PC-3 (cell line): ENCODE results near the gene CCSER1. TPM values are rescaled to one million over a fixed set of nuclear protein-coding genes. Genes with fewer than 3 reads are reported as not detected.
"Not testable (repeated sequence)": the region's sequence is repeated elsewhere in the genome, so short reads cannot be mapped to it uniquely, and the experiment has no call there.

Experiments
- ATAC-seq: fragments of 200-7000 bp; cut with Tn5 transposase; 2 replicates; pipeline ENCODE4 v1.9.1; 2020; ENCODE audit warnings: mild to moderate bottlenecking, moderate library complexity
- BruUV-seq: library from RNA; stranded (reverse); fragments of 400-500 nt; replicated peaks from 2 replicates; lab custom pipeline; 2021; lab: Mats Ljungman, UMichigan
- CTCF ChIA-PET: fragments of 300-600 bp; sonication (Branson Sonifier 250); formaldehyde crosslinking; loops from one replicate; lab custom pipeline; 2022; ENCODE audit warnings: antibody characterized with exemption; lab: Charles Lee
- POLR2A ChIA-PET: fragments of 300-600 bp; sonication (Branson Sonifier 250); formaldehyde crosslinking; loops from one replicate; lab custom pipeline; 2022; ENCODE audit warnings: antibody characterized with exemption; ENCODE audit not compliant: unreplicated experiment; lab: Charles Lee
- DNase-seq: peaks from one replicate; pipeline ENCODE4 v3.0.0-alpha.2; 2015
- H2AFZ ChIP-seq: fragments of 300-600 bp; sonication (generic); 2 replicates; pipeline ENCODE4 v1.6.0; 2016; ENCODE audit warnings: antibody characterized with exemption, low read length
- H3F3A ChIP-seq: fragments of 300-600 bp; sonication (generic); one replicate; pipeline ENCODE4 v1.6.0; 2017; ENCODE audit warnings: antibody characterized with exemption, low read length, control low read depth, mild to moderate bottlenecking; ENCODE audit not compliant: unreplicated experiment
- H3K27ac ChIP-seq: fragments of 300-600 bp; sonication (generic); 2 replicates; pipeline ENCODE4 v1.5.1; 2016; ENCODE audit warnings: mild to moderate bottlenecking, low read length
- H3K27me3 ChIP-seq: fragments of 300-600 bp; sonication (generic); 2 replicates; pipeline ENCODE4 v1.6.1; 2016; ENCODE audit warnings: low read length, mixed read lengths
- H3K36me3 ChIP-seq: fragments of 300-600 bp; sonication (generic); 2 replicates; pipeline ENCODE4 v1.6.1; 2016; ENCODE audit warnings: low read depth, mixed run types, low read length, mixed read lengths
- H3K4me1 ChIP-seq: fragments of 300-600 bp; sonication (generic); 2 replicates; pipeline ENCODE4 v1.5.1; 2016; ENCODE audit warnings: low read length; ENCODE audit not compliant: insufficient read depth
- H3K4me2 ChIP-seq: fragments of 300-600 bp; sonication (generic); 2 replicates; pipeline ENCODE4 v1.6.0; 2016; ENCODE audit warnings: low read length
- H3K4me3 ChIP-seq: fragments of 300-600 bp; sonication (generic); 2 replicates; pipeline ENCODE4 v1.5.1; 2016; ENCODE audit warnings: mild to moderate bottlenecking, low read length, mixed read lengths
- H3K79me2 ChIP-seq: fragments of 300-600 bp; sonication (generic); 2 replicates; pipeline ENCODE4 v1.6.1; 2017; ENCODE audit warnings: low read length, mixed read lengths
- H3K9ac ChIP-seq: fragments of 300-600 bp; sonication (generic); 2 replicates; pipeline ENCODE4 v1.6.0; 2016; ENCODE audit warnings: mild to moderate bottlenecking, low read length
- H3K9me2 ChIP-seq: fragments of 300-600 bp; sonication (generic); replicated peaks from 2 replicates; pipeline ENCODE4 v1.6.1; 2016; ENCODE audit warnings: mixed run types, low read length, mixed read lengths
- H3K9me3 ChIP-seq: fragments of 300-600 bp; sonication (generic); 2 replicates; pipeline ENCODE4 v1.6.1; 2016; ENCODE audit warnings: low read length, mixed read lengths
- H4K20me1 ChIP-seq: fragments of 300-600 bp; sonication (generic); 2 replicates; pipeline ENCODE4 v1.6.1; 2016; ENCODE audit warnings: low read length, mixed read lengths
- CTCF ChIP-seq: fragments of 300-600 bp; sonication (generic); conservative IDR thresholded peaks from 2 replicates; pipeline ENCODE4 v1.5.1; 2017; ENCODE audit warnings: antibody characterized with exemption, low read depth, mild to moderate bottlenecking, low read length
- EZH2 ChIP-seq: fragments of 300-600 bp; sonication (generic); IDR thresholded peaks from one replicate; pipeline ENCODE4 v1.6.1; 2017; ENCODE audit warnings: antibody characterized with exemption, mild to moderate bottlenecking, low read length; ENCODE audit not compliant: unreplicated experiment
- EZH2phosphoT487 ChIP-seq: fragments of 300-600 bp; sonication (generic); IDR thresholded peaks from 2 replicates; pipeline ENCODE4 v1.6.1; 2018; ENCODE audit warnings: mild to moderate bottlenecking, antibody characterized with exemption, low read length, borderline replicate concordance
- intact Hi-C: fragments of 100-400 bp; cut with micrococcal nuclease; formaldehyde crosslinking; loops from 2 replicates; pipeline ENCODE4 v1.9.0; 2023
- total RNA-seq: library from RNA; depleted of rRNA; stranded (reverse); fragments of >200 nt; gene quantifications from 2 replicates; pipeline ENCODE4 v1.2.3, GENCODE V29; 2014

Gene CCSER1
- total RNA-seq, 1 experiment from 2014 or later, result 6.0 TPM

- no peak overlapping the region for H3K27ac ChIP-seq
- no peaks in the 10 kb centered on the region for H3K4me1 ChIP-seq
- H3K9me2 ChIP-seq, result no peaks in the 10 kb centered on the region
- H3K9ac ChIP-seq, result no peak overlapping the region
- intact Hi-C loops, result no loop called here
- no peaks in the 10 kb centered on the region for H3K79me2 ChIP-seq
- no peak overlapping the region for H3K4me3 ChIP-seq
- H3F3A ChIP-seq, result no peaks in the 10 kb centered on the region
- CTCF ChIA-PET, result no interaction called here
- no TSS peak for BruUV-seq
- H2AFZ ChIP-seq, result no peak overlapping the region
- no peaks in the 10 kb centered on the region for H3K9me3 ChIP-seq
- no peak overlapping the region for H3K4me2 ChIP-seq
- H3K36me3 ChIP-seq, result no peaks in the 10 kb centered on the region
- ATAC-seq (no peak), DNase-seq (no peak)
- POLR2A ChIA-PET, result no interaction called here
- TF ChIP-seq EZH2 (no peak), CTCF (no peak), EZH2phosphoT487 (no peak)
- H3K27me3 ChIP-seq, result no peaks in the 10 kb centered on the region
- H4K20me1 ChIP-seq, result no peaks in the 10 kb centered on the region
Observed at GRCh38 chr4:91345632-91346031, 1218.4 kb downstream of the CCSER1 start.

- H3K9me3 ChIP-seq, H3K36me3 ChIP-seq, BruUV-seq, ATAC-seq, H3K9ac ChIP-seq, H4K20me1 ChIP-seq, H3K79me2 ChIP-seq, H3K9me2 ChIP-seq, H2AFZ ChIP-seq, H3K4me2 ChIP-seq, POLR2A ChIA-PET, H3K4me1 ChIP-seq, DNase-seq, H3F3A ChIP-seq, CTCF ChIA-PET, intact Hi-C loops, H3K4me3 ChIP-seq, H3K27me3 ChIP-seq, H3K27ac ChIP-seq: not testable (repeated sequence)
Observed at GRCh38 chr4:91356496-91356895, 1229.3 kb downstream of the CCSER1 start.

GRCh38 chr4:91358016-91358415, 1230.8 kb downstream of the CCSER1 start:
- BruUV-seq, POLR2A ChIA-PET, intact Hi-C loops, H3F3A ChIP-seq, H3K4me3 ChIP-seq, H3K4me2 ChIP-seq, H3K27me3 ChIP-seq, H3K36me3 ChIP-seq, H3K9me3 ChIP-seq, H3K27ac ChIP-seq, H3K9ac ChIP-seq, H2AFZ ChIP-seq, ATAC-seq, DNase-seq, H3K9me2 ChIP-seq, H3K4me1 ChIP-seq, CTCF ChIA-PET, H3K79me2 ChIP-seq, H4K20me1 ChIP-seq: not testable (repeated sequence)

GRCh38 chr4:91358621-91359020, 1231.4 kb downstream of the CCSER1 start:
- H3K9me3 ChIP-seq, intact Hi-C loops, H3K27ac ChIP-seq, H3K79me2 ChIP-seq, BruUV-seq, H3K9ac ChIP-seq, CTCF ChIA-PET, H3K9me2 ChIP-seq, H3K4me1 ChIP-seq, DNase-seq, H3K4me3 ChIP-seq, H3K27me3 ChIP-seq, H4K20me1 ChIP-seq, ATAC-seq, H3K4me2 ChIP-seq, H3K36me3 ChIP-seq, H2AFZ ChIP-seq, H3F3A ChIP-seq, POLR2A ChIA-PET: not testable (repeated sequence)
